T-helper 2 cell (primary cell): ENCODE results near the gene MKLN1.
A peak's percentile ranks its signal among the peaks of the same experiment; 100 is the strongest.
"Not testable (repeated sequence)": the region's sequence is repeated elsewhere in the genome, so short reads cannot be mapped to it uniquely, and the experiment has no call there.

Experiments used
- DNase-seq, 5 experiments: peaks; one replicate each; pipeline versions ENCODE4 v3.0.0 to v3.0.0-alpha.2; 2012 to 2022

Gene MKLN1

GRCh38 chr7:131503639-131504038 lies 176.0 kb downstream of the MKLN1 start:
- no peak for DNase-seq

DNA sequence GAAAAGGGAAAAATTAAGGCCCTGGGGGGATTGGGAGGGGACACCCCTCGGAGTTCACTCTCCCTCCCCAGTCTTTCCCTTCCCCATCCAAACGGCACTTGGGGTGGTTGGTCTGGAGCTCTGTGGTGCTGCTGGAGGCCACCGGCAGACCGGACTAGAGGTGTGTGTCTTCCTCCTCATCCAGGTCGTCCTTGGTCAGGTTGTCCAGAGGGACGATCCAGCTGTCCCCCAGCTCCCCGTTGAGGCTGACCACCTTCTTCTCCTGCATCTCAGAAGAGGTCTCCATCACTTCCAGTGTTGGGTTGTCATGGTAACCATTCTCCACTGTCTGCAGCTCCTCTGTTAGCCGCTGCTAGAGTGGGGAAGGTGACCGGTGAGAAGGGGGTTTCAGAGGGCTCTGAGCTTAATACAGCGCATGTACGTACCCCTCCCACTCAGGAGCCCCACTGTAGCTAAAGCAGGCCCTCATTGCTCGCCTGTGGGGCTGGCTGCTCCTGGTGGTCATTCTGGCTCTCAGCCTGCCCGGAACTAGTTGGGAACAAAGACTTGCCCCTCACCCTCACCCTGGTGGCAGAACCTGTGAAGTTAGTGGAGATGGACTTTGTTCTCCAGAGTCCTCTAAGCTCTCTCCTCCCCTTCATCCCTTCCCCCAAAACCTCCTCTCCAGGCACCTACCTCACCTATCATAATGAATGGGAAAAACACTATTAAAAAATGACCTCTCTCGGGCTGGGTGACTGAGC lies 176.7 kb downstream of the MKLN1 start:
- DNase-seq, result no peak

GRCh38 chr7:131505037-131505620 lies 177.5 kb downstream of the MKLN1 start:
- DNase-seq, result not testable (repeated sequence)

DNA sequence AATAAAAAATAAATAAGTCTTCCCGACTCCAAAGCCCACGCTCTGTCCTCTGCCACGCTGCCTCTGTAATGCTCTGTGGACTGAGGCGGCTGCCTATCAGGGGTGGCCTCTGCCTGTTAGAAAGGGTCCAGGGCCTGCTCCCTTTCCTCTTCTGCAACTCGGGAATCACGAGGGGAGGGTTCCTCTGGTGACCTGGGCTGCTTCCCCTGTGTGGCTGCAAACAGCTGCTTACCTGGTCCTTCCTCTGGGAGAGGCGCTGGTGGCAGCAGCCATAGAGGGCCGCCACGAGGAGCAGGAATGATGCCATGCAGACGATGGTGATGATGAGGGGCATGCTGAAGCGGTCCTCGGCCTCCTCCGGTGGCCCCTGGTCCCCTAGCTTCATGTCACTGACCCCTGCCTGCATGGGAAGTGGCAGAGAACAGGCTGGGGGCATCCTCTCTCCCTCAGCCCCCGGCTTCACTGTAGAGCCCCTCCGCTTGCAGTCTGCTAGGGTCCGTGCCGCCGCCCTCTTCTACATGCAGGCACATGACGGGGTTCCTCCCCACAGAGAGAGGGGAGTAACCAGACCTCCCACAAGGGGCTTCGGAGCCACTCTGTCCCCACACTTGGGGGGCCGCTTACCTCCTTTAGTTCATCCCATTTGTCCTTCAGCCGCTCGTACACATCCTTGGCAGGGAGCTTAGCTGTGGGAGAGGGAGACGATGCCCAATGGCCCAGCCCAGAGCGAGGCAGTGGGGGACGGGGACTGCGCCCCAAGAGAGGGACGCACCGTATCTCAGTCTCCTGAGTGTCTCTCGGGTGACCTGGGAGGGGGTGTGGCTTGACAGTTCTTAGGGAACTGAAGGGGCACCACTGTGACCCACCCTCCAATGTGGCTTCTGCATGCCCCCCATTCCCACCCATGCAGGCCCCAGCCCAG lies 178.2 kb downstream of the MKLN1 start:
- DNase-seq, result no peak

DNA sequence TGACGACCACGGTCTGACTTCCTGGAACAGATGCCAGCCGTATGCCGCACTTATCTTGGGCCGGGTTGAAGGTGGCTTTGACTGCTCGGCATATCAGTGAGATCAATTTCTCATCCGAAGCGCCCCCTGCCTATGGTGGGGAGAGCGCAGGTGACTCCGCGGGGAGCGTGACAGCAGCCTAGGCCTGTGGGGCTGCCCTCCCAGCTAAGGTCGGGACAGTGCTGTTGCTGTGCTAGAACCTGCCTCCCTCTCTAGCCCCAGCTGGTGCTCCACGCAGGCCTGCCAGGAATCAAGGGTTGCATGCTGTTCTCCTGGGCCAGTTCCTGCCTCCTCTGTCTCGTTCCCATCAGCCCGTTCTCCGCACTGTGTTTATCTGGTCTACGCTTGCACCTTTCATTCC lies 178.9 kb downstream of the MKLN1 start:
- DNase-seq, result no peak

- DNase-seq, result peak; percentile 28 to 82 (median 65)
Observed at GRCh38 chr7:131507592-131508331, 180.1 kb downstream of the MKLN1 start.

DNA sequence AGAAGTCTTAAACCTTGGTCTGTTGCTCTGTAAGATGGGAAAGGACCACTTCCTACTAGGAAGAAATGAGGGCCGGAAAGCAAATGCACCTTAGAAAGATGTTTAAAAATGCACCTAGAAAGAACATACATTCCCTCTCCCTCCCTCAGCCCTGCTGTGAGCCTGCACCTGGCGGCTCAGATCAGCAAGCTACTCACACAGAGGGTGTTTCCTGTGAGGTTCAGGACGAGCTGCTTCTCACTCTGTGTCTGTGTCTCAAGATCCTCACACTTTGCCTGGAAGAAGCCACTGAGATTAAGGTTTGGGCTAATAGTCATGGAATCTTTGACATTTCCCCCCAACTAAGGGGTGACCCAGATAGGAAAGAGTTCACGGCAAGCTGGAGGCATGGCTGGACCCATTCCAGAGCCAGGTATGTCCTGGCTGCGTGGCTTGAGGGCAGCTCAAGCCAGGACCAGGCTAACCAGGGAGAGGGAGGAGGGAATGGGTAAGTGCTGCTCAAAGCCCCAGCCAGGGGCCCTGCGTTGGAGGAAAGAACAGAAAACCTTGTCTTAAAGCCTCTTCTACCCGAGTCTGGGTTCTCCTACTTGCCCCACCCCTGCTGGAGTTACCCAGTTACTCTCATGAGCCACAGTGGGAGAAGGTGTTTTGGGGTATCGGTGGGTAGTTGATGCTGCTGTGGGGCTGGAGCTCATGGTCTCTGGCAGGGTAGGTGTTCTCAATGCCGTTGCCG lies 181.2 kb downstream of the MKLN1 start:
- peak in 1 of 5 experiments; percentile 29 for DNase-seq

GRCh38 chr7:131509781-131510180 lies 182.1 kb downstream of the MKLN1 start:
- no peak for DNase-seq

- DNase-seq, result no peak
Observed at GRCh38 chr7:131511071-131511470, 183.4 kb downstream of the MKLN1 start.

DNA sequence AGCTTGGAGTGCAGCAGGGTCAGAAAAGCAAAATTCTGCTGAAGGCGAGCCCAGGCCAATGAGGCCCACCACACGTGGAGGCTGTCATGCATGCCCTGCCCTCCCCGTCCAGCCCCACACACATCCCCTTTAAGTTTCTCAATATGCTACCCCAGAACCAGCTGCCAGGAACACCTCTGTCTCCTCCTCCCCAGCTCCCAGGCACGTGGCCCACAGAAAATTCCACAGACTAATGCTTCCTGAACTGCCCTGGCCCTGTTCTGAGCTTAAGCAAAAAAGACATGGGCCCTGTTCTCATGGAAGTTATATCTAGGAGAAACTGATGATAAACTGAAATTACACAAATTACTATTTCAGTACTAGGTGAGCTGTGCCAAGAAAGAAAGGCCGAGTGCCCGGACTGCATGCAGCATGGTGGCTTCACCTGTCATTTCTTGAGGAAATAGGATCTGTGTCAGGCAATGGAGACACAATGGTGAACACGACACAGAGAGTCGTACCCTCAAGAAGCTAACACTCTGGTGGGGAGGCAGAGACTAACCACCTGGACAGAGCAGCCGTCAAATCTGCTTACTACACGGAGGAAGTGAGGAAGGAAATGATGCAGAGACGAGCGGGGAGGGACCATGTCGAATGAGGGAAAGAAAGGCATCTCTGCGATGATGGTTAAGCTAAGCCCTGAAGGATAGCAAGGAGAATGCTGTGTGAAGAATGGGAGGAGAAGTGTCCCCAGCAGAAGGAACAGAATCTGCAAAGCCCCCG lies 184.3 kb downstream of the MKLN1 start:
- DNase-seq, result peak in 1 of 5 experiments; percentile 36

DNA sequence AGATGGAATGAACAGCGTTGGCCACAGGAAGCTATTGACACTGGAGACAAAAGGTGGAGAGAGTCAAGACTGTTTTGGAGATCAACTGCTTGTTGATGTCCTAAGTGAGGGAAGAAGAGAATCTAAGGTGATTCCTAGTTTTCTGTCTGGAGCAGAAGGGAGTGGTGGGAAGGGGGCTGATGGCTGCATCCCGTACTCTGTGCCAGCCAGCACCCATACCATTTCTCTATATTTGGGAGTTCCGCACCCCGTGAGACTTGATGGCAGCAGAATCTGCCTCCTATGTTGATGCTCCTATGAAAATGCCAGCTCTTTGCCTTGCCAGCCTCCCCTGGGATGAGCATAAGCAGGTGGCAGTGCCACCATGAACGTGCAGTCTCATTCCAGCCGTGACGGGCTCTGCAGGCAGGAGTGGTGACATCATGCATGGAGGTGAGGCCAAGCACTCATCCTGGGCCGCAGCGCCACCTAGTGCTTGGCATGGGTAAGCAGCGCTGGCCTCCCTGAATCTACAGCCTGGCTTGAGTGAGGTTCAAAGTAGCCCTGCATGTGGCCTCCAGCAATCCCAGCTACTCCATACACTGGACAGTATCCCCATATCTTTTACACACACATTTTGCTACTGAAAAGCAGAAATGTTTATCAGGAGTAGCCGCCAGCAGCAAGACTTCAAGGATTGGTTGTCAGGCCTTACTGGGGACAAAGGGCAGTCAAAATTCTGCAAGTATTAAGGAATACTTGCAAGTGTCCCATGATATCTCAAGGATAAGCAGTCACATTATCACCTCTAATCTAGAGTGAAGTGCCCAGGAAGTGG lies 185.8 kb downstream of the MKLN1 start:
- DNase-seq, result peak; percentile 32 to 86 (median 62)

GRCh38 chr7:131515471-131515870 lies 187.8 kb downstream of the MKLN1 start:
- DNase-seq, result not testable (repeated sequence)

DNA sequence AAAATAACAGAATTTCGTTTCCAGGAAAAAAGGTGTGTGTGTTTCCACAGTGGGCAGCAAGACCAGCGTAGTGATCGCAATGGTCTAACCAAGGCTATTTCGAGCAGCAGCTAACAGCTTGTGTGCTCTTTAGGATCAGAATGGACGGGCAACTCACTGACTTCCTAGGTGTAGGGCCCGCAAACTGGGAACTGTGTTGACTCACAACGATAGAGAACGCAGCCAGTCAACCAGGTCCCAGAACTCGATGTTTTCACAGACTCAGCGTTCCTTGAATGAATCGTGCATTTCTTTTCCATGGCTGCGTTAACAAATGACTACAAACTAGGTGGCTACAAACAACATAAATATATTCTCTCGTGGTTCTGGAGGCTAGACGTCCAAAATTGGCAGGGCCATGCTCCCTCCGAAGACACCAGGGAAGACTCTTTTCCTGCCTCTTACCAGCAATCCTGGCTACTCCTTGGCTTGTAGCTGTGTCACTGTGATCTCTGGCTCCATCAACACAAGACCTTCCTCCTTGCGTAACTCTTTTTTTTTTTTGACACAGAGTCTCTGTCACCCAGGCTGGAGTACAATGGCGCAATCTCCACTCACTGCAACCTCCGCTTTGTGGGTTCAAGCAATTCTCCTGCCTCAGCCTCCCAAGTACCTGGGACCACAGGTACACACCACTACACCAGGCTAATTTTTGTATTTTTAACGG lies 189.7 kb downstream of the MKLN1 start:
- no peak for DNase-seq

- no peak for DNase-seq
Observed at GRCh38 chr7:131518626-131519025, 190.9 kb downstream of the MKLN1 start.

- DNase-seq, result no peak
Observed at GRCh38 chr7:131521651-131522163, 194.0 kb downstream of the MKLN1 start.

DNA sequence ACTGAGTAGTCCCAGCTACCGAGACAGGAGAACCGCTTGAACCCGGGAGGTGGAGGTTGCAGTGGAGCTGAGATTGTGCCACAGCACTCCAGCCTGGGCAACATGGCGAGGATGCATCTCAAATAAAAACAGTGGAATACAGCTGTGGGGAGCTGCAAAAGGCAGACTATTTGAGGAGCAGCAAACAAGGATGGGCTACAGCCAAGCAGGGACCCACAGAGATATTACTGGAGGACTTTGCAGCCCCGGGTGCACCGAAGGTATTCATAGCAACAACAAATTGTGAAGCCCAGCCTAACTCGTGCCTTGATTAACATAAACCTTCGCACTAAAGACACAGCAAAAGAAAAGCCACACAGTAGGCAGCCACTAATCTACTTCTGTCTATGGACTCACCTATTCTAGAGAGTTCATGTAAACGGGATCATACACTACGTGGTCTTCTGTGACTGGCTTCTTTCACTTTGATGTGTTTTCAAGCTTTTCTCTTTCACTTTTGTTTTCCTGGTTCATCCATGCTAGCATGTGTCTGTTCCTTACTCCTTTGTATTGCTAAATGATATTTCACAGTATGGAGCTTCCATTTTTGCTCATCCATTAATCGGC lies 194.8 kb downstream of the MKLN1 start:
- DNase-seq, result peak in 1 of 5 experiments; percentile 74

GRCh38 chr7:131524115-131524514 lies 196.4 kb downstream of the MKLN1 start:
- no peak for DNase-seq

DNA sequence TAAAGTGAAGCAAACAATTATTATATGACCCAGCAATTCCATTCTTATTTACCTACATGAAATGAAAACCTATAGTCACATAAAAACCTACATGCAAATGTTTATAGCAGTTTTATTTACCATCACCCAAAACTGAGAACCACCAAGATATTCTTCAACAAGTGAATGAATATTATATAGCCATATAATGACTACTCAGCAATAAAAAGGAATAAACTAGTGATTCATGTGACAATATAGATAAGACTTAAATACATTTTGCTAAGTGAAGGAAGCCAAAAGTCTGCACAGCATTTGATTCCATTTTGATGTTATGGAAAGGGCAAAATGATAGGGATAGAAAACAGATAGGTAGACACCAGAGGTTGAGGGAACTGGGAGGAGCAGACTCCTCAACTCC lies 197.0 kb downstream of the MKLN1 start:
- no peak for DNase-seq

- DNase-seq, result no peak
Observed at GRCh38 chr7:131525820-131526219, 198.1 kb downstream of the MKLN1 start.
